Measurements from ENCODE around the gene RIPK1.

Gene RIPK1

DNA sequence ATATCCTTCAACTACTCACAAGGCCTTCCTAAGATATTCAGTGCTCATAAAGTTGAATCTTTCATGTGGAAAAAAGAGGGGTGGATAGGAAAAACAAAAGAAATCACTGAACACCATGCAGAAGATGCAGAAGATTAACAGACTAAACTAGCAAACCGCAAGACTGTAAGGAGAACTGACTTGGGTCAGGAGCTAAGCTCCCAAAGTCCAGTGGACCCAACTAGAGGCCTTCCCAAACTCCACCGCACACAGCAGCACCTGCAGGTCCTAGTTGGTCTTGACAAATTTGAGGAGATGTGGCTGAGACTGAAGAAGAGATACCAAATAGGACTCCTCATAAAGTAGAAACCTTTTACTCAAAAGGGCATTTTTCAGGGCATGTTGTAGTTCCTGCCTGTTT is 3.3 kb downstream of the RIPK1 start (continued):
- TF ChIP-seq, protein P1, sequence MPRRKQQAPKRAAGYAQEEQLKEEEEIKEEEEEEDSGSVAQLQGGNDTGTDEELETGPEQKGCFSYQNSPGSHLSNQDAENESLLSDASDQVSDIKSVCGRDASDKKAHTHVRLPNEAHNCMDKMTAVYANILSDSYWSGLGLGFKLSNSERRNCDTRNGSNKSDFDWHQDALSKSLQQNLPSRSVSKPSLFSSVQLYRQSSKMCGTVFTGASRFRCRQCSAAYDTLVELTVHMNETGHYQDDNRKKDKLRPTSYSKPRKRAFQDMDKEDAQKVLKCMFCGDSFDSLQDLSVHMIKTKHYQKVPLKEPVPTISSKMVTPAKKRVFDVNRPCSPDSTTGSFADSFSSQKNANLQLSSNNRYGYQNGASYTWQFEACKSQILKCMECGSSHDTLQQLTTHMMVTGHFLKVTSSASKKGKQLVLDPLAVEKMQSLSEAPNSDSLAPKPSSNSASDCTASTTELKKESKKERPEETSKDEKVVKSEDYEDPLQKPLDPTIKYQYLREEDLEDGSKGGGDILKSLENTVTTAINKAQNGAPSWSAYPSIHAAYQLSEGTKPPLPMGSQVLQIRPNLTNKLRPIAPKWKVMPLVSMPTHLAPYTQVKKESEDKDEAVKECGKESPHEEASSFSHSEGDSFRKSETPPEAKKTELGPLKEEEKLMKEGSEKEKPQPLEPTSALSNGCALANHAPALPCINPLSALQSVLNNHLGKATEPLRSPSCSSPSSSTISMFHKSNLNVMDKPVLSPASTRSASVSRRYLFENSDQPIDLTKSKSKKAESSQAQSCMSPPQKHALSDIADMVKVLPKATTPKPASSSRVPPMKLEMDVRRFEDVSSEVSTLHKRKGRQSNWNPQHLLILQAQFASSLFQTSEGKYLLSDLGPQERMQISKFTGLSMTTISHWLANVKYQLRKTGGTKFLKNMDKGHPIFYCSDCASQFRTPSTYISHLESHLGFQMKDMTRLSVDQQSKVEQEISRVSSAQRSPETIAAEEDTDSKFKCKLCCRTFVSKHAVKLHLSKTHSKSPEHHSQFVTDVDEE (CRISPR knock-in tag; IDR thresholded peaks at IDR 0.05), result no peak

DNA sequence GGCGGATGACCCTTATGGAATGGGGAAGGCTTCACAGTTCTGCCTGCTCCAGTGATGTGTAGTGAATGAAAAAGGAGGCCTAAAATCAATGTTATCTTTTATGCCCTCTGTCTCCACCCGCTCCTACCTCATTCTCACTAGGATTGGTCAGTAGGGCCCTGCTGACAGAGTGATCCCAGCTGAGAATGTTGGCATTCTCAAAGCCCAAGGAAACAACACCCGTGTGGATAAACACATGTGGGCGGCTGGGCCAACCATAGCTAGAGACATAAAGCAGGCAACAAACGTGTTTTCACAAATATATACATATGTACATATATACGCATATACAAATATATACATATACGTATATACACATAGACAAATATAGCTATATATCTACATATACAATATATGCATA is 4.5 kb downstream of the RIPK1 start:
- no peak for TF ChIP-seq ZFP3 (CRISPR knock-in tag; IDR thresholded peaks at IDR 0.05)
- TF ChIP-seq ARNTL (CRISPR knock-in tag; IDR thresholded peaks at IDR 0.05; ENCODE audit: borderline replicate concordance, low read depth), result no peak
- no peak for TF ChIP-seq OSR1 (CRISPR knock-in tag; IDR thresholded peaks at IDR 0.05)
- no peak for ATAC-seq

DNA sequence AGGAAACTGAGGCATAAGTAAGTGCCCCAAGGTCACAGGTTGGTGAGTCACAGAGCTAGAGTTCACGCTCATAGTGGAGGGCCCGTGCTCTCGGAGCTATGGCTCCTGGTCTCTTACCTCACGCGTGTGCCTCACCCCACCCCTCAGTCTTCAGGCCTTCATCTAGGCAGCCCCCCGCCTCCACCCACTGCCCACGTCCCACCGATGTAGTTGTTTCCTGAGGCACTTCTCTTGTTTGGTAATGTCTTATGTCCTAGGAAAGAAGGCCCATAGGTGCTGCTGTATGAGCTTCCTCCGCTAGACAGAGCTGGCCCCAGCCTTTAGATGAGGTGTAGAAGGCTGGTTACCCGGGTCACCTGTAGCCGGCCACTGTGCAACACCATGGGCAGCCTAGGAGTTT is 5.1 kb downstream of the RIPK1 start:
- TF ChIP-seq TOX (CRISPR knock-in tag; IDR thresholded peaks at IDR 0.05; ENCODE audit: borderline replicate concordance) (no peak), CSDC2 (CRISPR knock-in tag; IDR thresholded peaks at IDR 0.05) (no peak), ISL1 (CRISPR knock-in tag; IDR thresholded peaks at IDR 0.05) (no peak), ZNF8 (CRISPR knock-in tag; IDR thresholded peaks at IDR 0.05) (no peak), ZNF565 (CRISPR knock-in tag; conservative IDR thresholded peaks at IDR 0.05; ENCODE audit: low read depth) (no peak), PPARA (CRISPR knock-in tag; IDR thresholded peaks at IDR 0.05; ENCODE audit: borderline replicate concordance) (no peak)
- TF ChIP-seq, protein P2, sequence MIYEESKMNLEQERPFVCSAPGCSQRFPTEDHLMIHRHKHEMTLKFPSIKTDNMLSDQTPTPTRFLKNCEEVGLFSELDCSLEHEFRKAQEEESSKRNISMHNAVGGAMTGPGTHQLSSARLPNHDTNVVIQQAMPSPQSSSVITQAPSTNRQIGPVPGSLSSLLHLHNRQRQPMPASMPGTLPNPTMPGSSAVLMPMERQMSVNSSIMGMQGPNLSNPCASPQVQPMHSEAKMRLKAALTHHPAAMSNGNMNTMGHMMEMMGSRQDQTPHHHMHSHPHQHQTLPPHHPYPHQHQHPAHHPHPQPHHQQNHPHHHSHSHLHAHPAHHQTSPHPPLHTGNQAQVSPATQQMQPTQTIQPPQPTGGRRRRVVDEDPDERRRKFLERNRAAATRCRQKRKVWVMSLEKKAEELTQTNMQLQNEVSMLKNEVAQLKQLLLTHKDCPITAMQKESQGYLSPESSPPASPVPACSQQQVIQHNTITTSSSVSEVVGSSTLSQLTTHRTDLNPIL (CRISPR knock-in tag; IDR thresholded peaks at IDR 0.05; ENCODE audit: low read depth), result no peak
- TF ChIP-seq, protein P3, sequence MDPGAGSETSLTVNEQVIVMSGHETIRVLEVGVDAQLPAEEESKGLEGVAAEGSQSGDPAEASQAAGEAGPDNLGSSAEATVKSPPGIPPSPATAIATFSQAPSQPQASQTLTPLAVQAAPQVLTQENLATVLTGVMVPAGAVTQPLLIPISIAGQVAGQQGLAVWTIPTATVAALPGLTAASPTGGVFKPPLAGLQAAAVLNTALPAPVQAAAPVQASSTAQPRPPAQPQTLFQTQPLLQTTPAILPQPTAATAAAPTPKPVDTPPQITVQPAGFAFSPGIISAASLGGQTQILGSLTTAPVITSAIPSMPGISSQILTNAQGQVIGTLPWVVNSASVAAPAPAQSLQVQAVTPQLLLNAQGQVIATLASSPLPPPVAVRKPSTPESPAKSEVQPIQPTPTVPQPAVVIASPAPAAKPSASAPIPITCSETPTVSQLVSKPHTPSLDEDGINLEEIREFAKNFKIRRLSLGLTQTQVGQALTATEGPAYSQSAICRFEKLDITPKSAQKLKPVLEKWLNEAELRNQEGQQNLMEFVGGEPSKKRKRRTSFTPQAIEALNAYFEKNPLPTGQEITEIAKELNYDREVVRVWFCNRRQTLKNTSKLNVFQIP (CRISPR knock-in tag; IDR thresholded peaks at IDR 0.05; ENCODE audit: borderline replicate concordance, low read depth), result no peak
- ATAC-seq, result no peak

DNA sequence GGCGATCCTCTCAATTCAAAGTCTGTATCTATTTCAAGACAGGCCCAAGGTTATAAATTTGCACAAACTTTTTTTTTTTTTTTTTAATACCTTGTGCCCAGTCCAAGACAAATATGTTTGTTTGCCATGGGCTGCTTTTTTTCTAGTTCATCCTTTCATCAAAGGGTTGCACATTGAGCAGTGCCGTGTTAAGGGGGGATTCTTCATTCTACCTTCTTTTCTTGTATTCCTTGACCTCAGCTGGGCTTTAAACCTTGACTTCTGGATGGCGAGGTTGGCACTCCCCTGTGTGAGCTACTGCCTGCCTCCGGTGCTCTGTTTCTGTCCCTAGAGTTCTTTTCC is 7.4 kb downstream of the RIPK1 start:
- ATAC-seq, result no peak
- TF ChIP-seq, protein P4, sequence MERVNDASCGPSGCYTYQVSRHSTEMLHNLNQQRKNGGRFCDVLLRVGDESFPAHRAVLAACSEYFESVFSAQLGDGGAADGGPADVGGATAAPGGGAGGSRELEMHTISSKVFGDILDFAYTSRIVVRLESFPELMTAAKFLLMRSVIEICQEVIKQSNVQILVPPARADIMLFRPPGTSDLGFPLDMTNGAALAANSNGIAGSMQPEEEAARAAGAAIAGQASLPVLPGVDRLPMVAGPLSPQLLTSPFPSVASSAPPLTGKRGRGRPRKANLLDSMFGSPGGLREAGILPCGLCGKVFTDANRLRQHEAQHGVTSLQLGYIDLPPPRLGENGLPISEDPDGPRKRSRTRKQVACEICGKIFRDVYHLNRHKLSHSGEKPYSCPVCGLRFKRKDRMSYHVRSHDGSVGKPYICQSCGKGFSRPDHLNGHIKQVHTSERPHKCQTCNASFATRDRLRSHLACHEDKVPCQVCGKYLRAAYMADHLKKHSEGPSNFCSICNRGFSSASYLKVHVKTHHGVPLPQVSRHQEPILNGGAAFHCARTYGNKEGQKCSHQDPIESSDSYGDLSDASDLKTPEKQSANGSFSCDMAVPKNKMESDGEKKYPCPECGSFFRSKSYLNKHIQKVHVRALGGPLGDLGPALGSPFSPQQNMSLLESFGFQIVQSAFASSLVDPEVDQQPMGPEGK (CRISPR knock-in tag; IDR thresholded peaks at IDR 0.05; ENCODE audit: borderline replicate concordance), result no peak
- TF ChIP-seq OSR1 (CRISPR knock-in tag; IDR thresholded peaks at IDR 0.05), result no peak
- TF ChIP-seq ZNF70 (CRISPR knock-in tag; IDR thresholded peaks at IDR 0.05), result no peak
- TF ChIP-seq PPARA (CRISPR knock-in tag; IDR thresholded peaks at IDR 0.05; ENCODE audit: borderline replicate concordance), result no peak
- no peak for TF ChIP-seq BACH2 (CRISPR knock-in tag; IDR thresholded peaks at IDR 0.05; ENCODE audit: borderline replicate concordance)
- TF ChIP-seq ARNTL (CRISPR knock-in tag; IDR thresholded peaks at IDR 0.05; ENCODE audit: borderline replicate concordance, low read depth), result no peak
- TF ChIP-seq GLIS3 (CRISPR knock-in tag; IDR thresholded peaks at IDR 0.05), result no peak
- no peak for TF ChIP-seq RARB (CRISPR knock-in tag; IDR thresholded peaks at IDR 0.05)
- TF ChIP-seq ZC3H10 (CRISPR knock-in tag; IDR thresholded peaks at IDR 0.05), result no peak
- TF ChIP-seq ZNF8 (CRISPR knock-in tag; IDR thresholded peaks at IDR 0.05), result no peak
- TF ChIP-seq ESRRG (CRISPR knock-in tag; IDR thresholded peaks at IDR 0.05), result no peak
- TF ChIP-seq, protein P2 (CRISPR knock-in tag; IDR thresholded peaks at IDR 0.05; ENCODE audit: low read depth), result no peak
- TF ChIP-seq ZNF565 (CRISPR knock-in tag; conservative IDR thresholded peaks at IDR 0.05; ENCODE audit: low read depth), result no peak
